HG03558 (cell line): ENCODE data around the gene B9D1.

Source experiments
- ATAC-seq: cut with Tn5 transposase; IDR thresholded peaks from one replicate; pipeline ENCODE4 v1.9.1; 2021; ENCODE audit warnings: moderate number of reproducible peaks; ENCODE audit not compliant: unreplicated experiment; ENCODE audit errors: extremely low read depth

B9D1 gene

DNA sequence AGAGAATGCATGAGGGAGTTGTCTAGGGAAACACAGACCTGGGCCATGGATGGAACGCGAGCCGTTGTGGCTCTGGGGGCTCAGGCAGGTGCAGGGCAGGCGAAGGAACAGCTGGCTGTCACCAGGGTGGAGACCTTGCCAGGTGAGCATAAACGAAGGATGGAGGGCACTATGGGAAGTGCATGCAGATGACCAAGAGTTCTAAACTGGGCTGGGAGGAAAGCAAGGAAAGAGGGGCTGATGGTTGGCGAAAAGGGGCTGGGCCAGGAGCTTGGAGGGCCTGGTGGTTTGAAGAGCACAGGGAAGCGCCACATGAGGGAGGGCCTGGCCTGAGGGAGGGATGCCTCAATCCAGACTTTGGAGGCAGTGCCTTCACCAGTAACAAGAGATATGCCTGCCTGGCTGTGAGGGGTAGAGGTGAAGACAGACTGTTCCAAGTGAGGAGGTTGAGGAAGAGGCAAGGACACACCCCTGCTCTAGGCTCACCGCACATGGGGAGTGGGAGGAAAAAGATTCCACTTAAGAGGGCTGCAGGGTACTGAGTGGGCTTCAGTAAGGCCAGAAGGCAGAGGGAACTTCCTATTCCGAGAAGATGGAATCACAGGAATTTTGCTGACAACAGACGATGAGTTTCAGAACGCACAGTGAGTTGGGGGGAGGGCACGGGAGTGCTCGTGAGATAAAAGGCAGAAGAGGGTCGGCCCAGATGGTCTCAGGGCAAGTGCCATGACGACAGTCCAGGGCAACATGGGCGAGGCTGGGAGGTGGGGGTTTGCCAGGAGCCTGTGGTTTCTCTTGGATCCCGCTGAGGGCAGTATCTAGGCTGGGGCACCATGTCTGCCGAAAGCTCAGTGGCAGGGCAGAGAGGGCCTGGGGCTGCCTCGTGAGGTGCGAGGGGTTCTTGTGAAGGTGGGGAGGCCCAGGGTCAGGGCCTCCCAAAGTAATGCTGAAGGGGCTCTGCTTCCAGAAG lies 20.6 kb downstream of the B9D1 start:
- ATAC-seq = no peak

GRCh38 chr17:19341211-19341631 lies 21.3 kb downstream of the B9D1 start:
- ATAC-seq = no peak

DNA sequence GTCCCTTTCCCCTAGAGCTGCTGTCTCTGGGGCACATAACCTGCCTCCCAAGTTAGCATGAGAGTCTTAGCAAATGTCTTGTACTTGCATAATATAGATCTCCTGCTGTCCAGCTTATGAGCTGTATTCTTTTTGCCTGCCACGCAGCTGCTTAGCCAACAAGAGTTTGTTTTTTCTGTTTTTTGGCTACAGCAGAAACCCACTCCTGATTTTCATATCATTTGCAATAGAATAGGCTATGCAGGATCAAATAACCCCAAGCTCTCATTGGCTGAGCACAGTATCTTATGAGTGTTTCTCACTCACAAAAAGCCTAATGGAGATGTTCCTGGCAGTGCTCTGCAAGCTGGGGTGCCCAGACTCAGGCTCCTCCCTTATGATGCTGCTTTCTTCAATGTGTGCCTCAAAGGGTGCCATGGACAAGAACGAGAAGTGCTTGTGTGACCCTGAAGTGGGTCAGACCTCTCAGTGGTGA lies 23.1 kb downstream of the B9D1 start:
- ATAC-seq = no peak

- ATAC-seq = no peak
Observed at GRCh38 chr17:19338031-19338990, 24.2 kb downstream of the B9D1 start.

DNA sequence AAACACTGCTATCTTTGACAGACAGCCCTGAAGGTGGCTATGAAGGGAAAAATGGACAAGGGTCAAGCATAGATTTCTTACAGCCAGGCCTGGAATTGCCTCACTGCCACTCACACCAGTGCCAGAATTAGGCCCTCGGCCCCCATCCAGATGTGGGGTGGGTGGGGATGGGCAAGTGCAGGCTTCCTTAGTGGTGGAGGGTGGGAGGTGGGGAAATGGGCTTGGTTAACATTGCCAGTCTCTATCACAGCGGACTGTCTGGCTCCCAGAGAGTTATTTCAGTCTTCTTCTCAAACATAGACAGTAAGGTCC lies 24.9 kb downstream of the B9D1 start:
- no peak for ATAC-seq

GRCh38 chr17:19336938-19337711 lies 25.4 kb downstream of the B9D1 start:
- ATAC-seq = no peak

GRCh38 chr17:19335951-19336631 lies 26.4 kb downstream of the B9D1 start:
- no peak for ATAC-seq

DNA sequence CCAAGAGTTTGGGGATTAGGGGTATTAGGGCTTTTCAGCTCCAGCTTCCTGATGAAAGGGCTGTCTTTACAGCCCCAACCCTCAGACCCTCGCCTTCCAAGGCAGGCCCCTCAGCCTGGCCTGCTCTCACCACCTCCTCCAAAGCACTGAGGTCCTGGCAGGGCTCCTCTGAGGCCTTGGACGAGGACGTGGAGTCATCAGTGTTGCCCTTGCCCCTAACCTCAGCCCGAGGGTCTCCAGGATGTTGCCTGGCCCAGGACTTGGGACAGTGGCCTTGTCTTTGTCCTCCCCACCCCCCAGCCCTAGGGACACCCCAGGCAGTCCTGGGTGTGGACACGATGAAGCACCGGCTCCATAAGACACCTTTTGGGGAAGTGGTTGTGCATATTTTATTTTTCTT lies 28.2 kb downstream of the B9D1 start:
- no peak for ATAC-seq

GRCh38 chr17:19333736-19334290 lies 28.7 kb downstream of the B9D1 start:
- ATAC-seq = no peak

GRCh38 chr17:19333132-19333440 lies 29.4 kb downstream of the B9D1 start:
- no peak for ATAC-seq

DNA sequence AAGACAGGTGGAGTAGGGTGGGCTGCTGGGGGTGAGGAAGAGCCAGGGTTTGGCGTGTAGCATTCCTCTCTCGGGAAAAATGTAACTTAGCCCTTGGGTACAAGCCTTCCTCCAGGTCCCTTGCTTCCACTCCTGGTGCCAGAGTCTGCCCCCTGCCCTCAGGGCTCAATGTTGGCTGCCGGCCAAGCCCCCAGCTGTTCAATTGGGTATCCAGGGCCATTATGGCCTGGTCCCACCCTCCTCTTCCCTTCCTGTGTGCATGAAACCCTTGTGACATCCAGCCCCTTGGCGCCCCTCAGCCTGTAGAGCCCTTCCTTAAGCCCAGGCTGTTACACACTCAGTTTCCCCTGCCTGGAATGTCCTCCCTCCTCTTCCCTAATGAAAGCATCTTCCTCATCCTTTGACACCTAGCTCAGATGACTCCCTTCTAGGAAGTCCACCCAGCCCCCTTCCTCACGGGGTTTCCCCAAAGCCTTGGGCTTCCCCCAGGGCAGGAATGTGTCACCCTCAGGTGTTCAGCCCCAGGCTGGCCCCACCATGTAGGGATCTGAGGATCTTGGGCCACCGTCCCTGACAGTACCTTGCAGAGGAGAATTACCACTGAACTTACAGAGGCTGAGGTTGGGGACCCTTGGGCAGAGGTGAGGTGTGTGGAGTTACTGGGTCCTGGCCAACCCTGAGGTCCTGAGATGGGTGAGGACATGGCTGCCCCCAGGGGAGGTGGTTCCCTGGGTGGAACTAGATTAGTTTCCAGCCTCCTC lies 30.0 kb downstream of the B9D1 start:
- no peak for ATAC-seq

GRCh38 chr17:19331543-19332245 lies 30.8 kb downstream of the B9D1 start:
- ATAC-seq = no peak

DNA sequence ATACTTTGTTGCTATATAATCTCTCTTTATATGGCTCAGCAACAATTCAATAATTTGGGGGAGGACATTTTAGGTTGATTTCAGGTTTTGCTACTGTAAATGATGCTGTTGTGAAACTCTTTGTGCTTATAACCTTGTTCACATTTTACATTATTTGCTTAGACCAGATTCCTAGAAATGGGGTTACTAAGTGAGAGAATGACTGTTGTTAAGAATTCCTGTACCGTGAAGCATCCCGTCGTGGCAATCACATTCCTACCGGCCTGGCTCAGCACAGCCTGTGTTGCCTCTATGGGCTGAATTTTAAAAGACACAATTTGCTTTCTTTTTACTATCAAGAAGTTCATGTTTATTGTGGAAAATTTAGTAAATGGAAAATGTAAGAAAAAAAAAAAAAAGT lies 31.4 kb downstream of the B9D1 start:
- ATAC-seq = no peak

DNA sequence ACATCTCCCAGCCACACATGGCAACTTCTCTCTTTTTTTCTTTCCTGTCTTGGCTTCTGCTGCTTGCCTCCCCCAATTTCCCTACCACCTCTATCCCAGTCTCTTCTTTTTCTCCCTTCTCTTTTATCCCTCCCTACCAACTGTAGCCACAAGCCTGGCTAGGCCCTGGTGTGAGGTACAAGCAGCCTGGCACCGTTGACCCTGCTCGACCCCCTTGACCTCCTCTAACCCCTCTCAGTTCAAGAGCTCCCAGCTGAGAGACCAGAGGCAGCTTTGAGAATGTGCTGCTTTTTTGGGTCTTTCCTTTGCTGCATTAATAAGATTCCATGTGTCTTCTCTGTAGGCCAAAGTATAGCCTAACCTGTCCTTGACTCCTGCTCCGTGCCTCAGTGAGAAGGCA lies 32.3 kb downstream of the B9D1 start:
- ATAC-seq = no peak

GRCh38 chr17:19329839-19330238 lies 32.7 kb downstream of the B9D1 start:
- ATAC-seq = no peak

DNA sequence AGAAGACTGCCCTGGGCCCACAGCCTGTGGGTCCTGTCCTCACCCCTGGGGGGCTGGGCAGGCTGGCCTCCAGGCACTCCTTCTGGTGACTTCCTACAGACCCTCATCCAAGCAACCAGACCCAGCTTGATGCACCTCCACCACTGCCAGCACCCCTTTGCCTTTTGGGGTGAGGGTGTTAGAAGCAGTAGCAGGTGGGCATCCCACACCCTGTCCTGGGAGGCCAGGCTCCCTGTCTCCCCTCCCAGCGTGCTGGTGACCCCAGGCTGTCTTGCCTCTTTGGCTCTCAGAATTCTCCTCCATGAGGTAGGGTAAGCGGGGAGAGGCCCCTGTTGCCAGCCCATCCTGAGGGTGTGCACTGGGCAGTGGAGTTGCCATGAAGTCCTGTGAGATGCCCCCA lies 33.4 kb downstream of the B9D1 start:
- ATAC-seq = no peak

DNA sequence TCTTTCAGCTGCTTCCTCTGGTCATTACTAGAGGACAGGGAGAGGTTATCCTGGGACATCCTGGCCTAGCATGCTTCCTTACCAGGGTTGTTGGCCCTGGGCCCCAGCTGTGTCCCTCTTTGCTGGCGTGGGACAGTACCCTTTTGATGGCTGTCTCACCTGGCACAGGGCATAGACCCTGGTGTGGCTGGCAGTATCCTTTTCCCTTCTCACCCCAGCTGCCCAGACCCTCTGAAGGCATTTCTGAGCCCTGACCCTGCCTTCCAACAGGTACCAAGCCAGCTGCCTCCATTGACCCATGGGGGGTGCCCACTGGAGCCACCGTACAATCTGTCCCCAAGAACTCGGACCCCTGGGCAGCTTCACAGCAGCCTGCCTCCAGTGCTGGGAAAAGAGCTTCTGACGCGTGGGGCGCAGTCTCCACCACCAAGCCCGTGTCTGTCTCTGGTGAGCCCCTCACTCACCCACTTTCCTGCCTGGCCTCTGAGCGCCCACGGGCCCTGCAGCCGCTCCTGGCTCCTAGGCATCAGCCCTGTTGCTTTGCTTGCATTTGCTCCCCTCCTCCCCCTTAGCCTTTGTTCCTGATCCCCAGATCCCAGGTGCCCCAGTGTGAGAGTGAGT lies 34.0 kb downstream of the B9D1 start:
- ATAC-seq = no peak
